ENCODE measurements around the gene OXT. TPM values are rescaled to one million over a fixed set of nuclear protein-coding genes. Genes with fewer than 3 reads are reported as not detected.

OXT gene
- total RNA-seq, 2 donors from 2014 or later = not detected

GRCh38 chr20:3094848-3095629, 23.6 kb downstream of the OXT start:
- Histone ChIP-seq H3K4me1 (peaks cover 0 to 10% of the 10 kb centered on the region in 2 donors), H3K9me3 (no peaks in the 10 kb centered on the region), H3K36me3 (no peaks in the 10 kb centered on the region), H3K4me3 (no peak overlapping the region), H3K27ac (no peak overlapping the region), H3K27me3 (no peaks in the 10 kb centered on the region)
- TF ChIP-seq, protein P1, sequence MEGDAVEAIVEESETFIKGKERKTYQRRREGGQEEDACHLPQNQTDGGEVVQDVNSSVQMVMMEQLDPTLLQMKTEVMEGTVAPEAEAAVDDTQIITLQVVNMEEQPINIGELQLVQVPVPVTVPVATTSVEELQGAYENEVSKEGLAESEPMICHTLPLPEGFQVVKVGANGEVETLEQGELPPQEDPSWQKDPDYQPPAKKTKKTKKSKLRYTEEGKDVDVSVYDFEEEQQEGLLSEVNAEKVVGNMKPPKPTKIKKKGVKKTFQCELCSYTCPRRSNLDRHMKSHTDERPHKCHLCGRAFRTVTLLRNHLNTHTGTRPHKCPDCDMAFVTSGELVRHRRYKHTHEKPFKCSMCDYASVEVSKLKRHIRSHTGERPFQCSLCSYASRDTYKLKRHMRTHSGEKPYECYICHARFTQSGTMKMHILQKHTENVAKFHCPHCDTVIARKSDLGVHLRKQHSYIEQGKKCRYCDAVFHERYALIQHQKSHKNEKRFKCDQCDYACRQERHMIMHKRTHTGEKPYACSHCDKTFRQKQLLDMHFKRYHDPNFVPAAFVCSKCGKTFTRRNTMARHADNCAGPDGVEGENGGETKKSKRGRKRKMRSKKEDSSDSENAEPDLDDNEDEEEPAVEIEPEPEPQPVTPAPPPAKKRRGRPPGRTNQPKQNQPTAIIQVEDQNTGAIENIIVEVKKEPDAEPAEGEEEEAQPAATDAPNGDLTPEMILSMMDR (IDR thresholded peaks at IDR 0.05) = no peak
- no peak for DNase-seq (ENCODE audit: low spot score)

- TF ChIP-seq, protein P1 (IDR thresholded peaks at IDR 0.05) = no peak
- no peak for DNase-seq (ENCODE audit: low spot score)
- Histone ChIP-seq H3K27ac (no peak overlapping the region), H3K4me3 (no peak overlapping the region), H3K27me3 (no peaks in the 10 kb centered on the region), H3K4me1 (no peaks in the 10 kb centered on the region), H3K9me3 (no peaks in the 10 kb centered on the region), H3K36me3 (no peaks in the 10 kb centered on the region)
These were observed 29.1 kb downstream of the OXT start for GRCh38 chr20:3100480-3100879.

- no peak overlapping the region for H3K4me3 ChIP-seq
- H3K4me1 ChIP-seq = no peaks in the 10 kb centered on the region
- H3K27ac ChIP-seq = no peak overlapping the region
- H3K36me3 ChIP-seq = no peaks in the 10 kb centered on the region
- TF ChIP-seq, protein P1 (IDR thresholded peaks at IDR 0.05) = no peak
- no peaks in the 10 kb centered on the region for H3K9me3 ChIP-seq
- H3K27me3 ChIP-seq = no peaks in the 10 kb centered on the region
- no peak for DNase-seq (ENCODE audit: low spot score)
These were observed 29.8 kb downstream of the OXT start for GRCh38 chr20:3101251-3101650.

GRCh38 chr20:3101737-3102574, 30.5 kb downstream of the OXT start:
- no peak overlapping the region for H3K27ac ChIP-seq
- DNase-seq (ENCODE audit: low spot score) = no peak
- no peak overlapping the region for H3K4me3 ChIP-seq
- no peaks in the 10 kb centered on the region for H3K4me1 ChIP-seq
- no peaks in the 10 kb centered on the region for H3K36me3 ChIP-seq
- TF ChIP-seq, protein P1 (IDR thresholded peaks at IDR 0.05) = no peak
- no peaks in the 10 kb centered on the region for H3K27me3 ChIP-seq
- H3K9me3 ChIP-seq = no peaks in the 10 kb centered on the region

DNA sequence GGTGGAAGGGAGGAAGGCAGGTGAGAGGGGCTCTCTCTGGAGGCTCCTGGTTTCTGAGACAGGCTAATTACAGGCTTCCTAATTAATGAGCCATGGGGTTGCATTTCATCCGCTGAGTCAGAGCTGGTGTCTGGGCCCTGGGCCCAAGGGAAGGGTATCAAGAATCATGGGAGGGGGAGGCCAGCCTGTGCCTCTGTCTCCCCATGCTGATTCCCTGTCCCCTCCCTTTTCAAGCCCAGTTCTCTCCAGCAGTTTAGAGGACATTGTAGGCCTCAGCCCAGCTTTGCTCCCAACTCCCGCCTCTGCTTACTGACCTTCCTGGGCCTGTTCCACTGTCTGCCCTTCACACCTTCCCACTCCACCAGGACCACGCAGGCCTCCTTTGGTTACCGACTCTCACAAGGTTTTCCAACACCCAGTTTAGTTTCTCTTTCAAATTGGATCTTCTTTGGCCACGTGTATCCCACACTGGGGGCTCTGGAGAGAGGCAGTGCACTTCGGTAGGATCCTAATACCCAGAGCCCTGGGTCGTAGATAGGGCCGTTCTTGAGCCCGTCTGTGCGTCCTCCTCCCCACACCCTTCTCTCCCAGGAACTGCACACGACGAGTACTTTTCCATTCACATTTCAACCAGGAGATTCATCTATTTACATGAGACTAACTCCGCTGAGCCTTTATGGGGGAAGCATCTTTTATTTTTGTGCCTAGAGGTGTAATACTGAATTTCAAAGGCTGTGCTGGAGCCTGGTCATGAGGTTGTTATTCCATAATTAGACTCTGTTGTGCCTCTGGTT, 31.4 kb downstream of the OXT start:
- no peaks in the 10 kb centered on the region for H3K27me3 ChIP-seq
- TF ChIP-seq, protein P1 (IDR thresholded peaks at IDR 0.05) = no peak
- no peaks in the 10 kb centered on the region for H3K36me3 ChIP-seq
- no peak overlapping the region for H3K4me3 ChIP-seq
- H3K4me1 ChIP-seq = no peaks in the 10 kb centered on the region
- no peak overlapping the region for H3K27ac ChIP-seq
- no peak for DNase-seq (ENCODE audit: low spot score)
- H3K9me3 ChIP-seq = no peaks in the 10 kb centered on the region

Data from right atrium auricular region (tissue), 2 donors.